Endothelial cell of umbilical vein (primary cell): ENCODE measurements around the gene UBA6. TPM values are rescaled to one million over a fixed set of nuclear protein-coding genes. Genes with fewer than 3 reads are reported as not detected.
"Not testable (repeated sequence)": the region's sequence is repeated elsewhere in the genome, so short reads cannot be mapped to it uniquely, and the experiment has no call there.

Source experiments
- BruUV-seq: library from RNA; stranded (reverse); fragments of 400-500 nt; replicated peaks from 2 replicates; lab custom pipeline; 2021; lab: Mats Ljungman, UMichigan
- CTCF ChIA-PET: fragments of 300-600, 350-600 bp; sonication (Branson Sonifier 250); formaldehyde crosslinking; loops from one replicate; lab custom pipeline; 2021; ENCODE audit warnings: antibody characterized with exemption, inconsistent platforms; lab: Charles Lee
- POLR2A ChIA-PET: fragments of 300-600, 350-600 bp; sonication (Branson Sonifier 250); formaldehyde crosslinking; loops from one replicate; lab custom pipeline; 2021; ENCODE audit warnings: antibody characterized with exemption, inconsistent platforms; lab: Charles Lee
- DNase-seq: peaks from one replicate; pipeline ENCODE4 v3.0.0-alpha.2; 2011; ENCODE audit warnings: low read depth, low spot score
- FAIRE-seq: peaks from 2 replicates; lab custom pipeline; 2011; peaks lifted over from hg19 to GRCh38; lab: Jason Lieb, UNC
- H2AFZ ChIP-seq: 2 replicates; pipeline ENCODE4 v1.6.0; 2012; ENCODE audit warnings: low read depth, low read length, control low read depth, inconsistent platforms
- H3K27ac ChIP-seq: 2 replicates; pipeline ENCODE4 v1.5.1; 2011; ENCODE audit warnings: low read depth, mild to moderate bottlenecking, control low read depth, low read length, moderate library complexity; ENCODE audit not compliant: insufficient read depth
- H3K27me3 ChIP-seq, 2 experiments: 2 replicates each; pipeline versions ENCODE4 v1.6.0 to v1.6.1; 2011; ENCODE audit warnings: low read length in 2 of 2, mixed read lengths in 1 of 2; ENCODE audit not compliant: control insufficient read depth in 2 of 2, insufficient read depth in 2 of 2
- H3K36me3 ChIP-seq, 2 experiments: 2 replicates in 1 of 2; 3 replicates in 1 of 2; pipeline ENCODE4 v1.5.1; 2011; ENCODE audit warnings: low read length in 2 of 2, mild to moderate bottlenecking in 1 of 2, moderate library complexity in 1 of 2; ENCODE audit not compliant: control insufficient read depth in 2 of 2, insufficient read depth in 2 of 2; ENCODE audit errors: extremely low read depth in 1 of 2
- H3K4me1 ChIP-seq: 3 replicates; pipeline ENCODE4 v1.5.1; 2011; ENCODE audit warnings: mild to moderate bottlenecking, low read length; ENCODE audit not compliant: control insufficient read depth, insufficient read depth; ENCODE audit errors: extremely low read depth
- H3K4me2 ChIP-seq: 2 replicates; pipeline ENCODE4 v1.6.1; 2011; ENCODE audit warnings: low read length, control low read depth, mixed read lengths; ENCODE audit not compliant: insufficient read depth
- H3K4me3 ChIP-seq, 3 experiments: fragments of 200-600 bp in 1 of 3; sonication (generic), shearing (Covaris generic) in 1 of 3; replicated peaks in 1 of 3; 2 replicates each; pipeline ENCODE4 v1.5.1; 2011 to 2016; ENCODE audit warnings: control low read depth in 3 of 3, low read length in 3 of 3, mild to moderate bottlenecking in 2 of 3, inconsistent platforms in 1 of 3, low read depth in 1 of 3, moderate library complexity in 1 of 3; ENCODE audit not compliant: insufficient read depth in 1 of 3
- H3K79me2 ChIP-seq: 2 replicates; pipeline ENCODE4 v1.6.0; 2012; ENCODE audit warnings: low read length, inconsistent platforms; ENCODE audit not compliant: control insufficient read depth, insufficient read depth
- H3K9ac ChIP-seq: replicated peaks from 2 replicates; pipeline ENCODE3; 2011; ENCODE audit warnings: low read length, control low read depth; ENCODE audit not compliant: insufficient read depth; ENCODE audit errors: extremely low read depth
- H3K9me1 ChIP-seq: replicated peaks from 3 replicates; pipeline ENCODE4 v1.6.0; 2011; ENCODE audit warnings: mild to moderate bottlenecking, low read length; ENCODE audit not compliant: control insufficient read depth, insufficient read depth; ENCODE audit errors: extremely low read depth
- H3K9me3 ChIP-seq: replicated peaks from 2 replicates; pipeline ENCODE4 v1.5.1; 2012; ENCODE audit warnings: low read length, inconsistent platforms; ENCODE audit not compliant: control insufficient read depth, insufficient read depth
- H4K20me1 ChIP-seq: replicated peaks from 2 replicates; pipeline ENCODE3; 2011; ENCODE audit warnings: mild to moderate bottlenecking, low read length; ENCODE audit not compliant: control insufficient read depth, insufficient read depth; ENCODE audit errors: extremely low read depth
- CTCF ChIP-seq, 2 donors: IDR thresholded peaks; 1 replicate in 1 of 2; 2 replicates in 1 of 2; pipeline ENCODE4 v1.5.1; 2011; ENCODE audit warnings: low read length in 2 of 2, mild to moderate bottlenecking in 2 of 2, moderate library complexity in 2 of 2, control low read depth in 1 of 2, inconsistent platforms in 1 of 2, low read depth in 1 of 2; ENCODE audit not compliant: insufficient read depth in 1 of 2; ENCODE audit errors: extremely low read depth in 1 of 2
- EZH2 ChIP-seq: IDR thresholded peaks from 2 replicates; pipeline ENCODE4 v1.6.1; 2012; ENCODE audit warnings: borderline replicate concordance, low read depth, mild to moderate bottlenecking, moderate library complexity, low read length, inconsistent platforms; ENCODE audit not compliant: severe bottlenecking
- FOS ChIP-seq: IDR thresholded peaks from 2 replicates; pipeline ENCODE4 v1.6.1; 2011; ENCODE audit warnings: mild to moderate bottlenecking, low read length, moderate library complexity, borderline replicate concordance; ENCODE audit not compliant: insufficient read depth
- GATA2 ChIP-seq: IDR thresholded peaks from 2 replicates; pipeline ENCODE4 v1.7.0; 2011; ENCODE audit warnings: low read depth, mild to moderate bottlenecking, moderate library complexity, mixed read lengths, low read length; ENCODE audit not compliant: insufficient read length, insufficient read depth
- JUN ChIP-seq: IDR thresholded peaks from 2 replicates; pipeline ENCODE4 v1.6.1; 2011; ENCODE audit warnings: borderline replicate concordance, low read depth; ENCODE audit not compliant: insufficient read length, insufficient read depth
- MAX ChIP-seq: IDR thresholded peaks from 2 replicates; pipeline ENCODE4 v1.6.1; 2011; ENCODE audit not compliant: insufficient read depth, insufficient read length
- MYC ChIP-seq: IDR thresholded peaks from one replicate; pipeline ENCODE4 v1.6.1; 2011; ENCODE audit warnings: mild to moderate bottlenecking, low read depth, low read length
- POLR2A ChIP-seq: IDR thresholded peaks from 2 replicates; pipeline ENCODE4 v1.6.1; 2012; ENCODE audit warnings: low read depth, mild to moderate bottlenecking, control low read depth, low read length
- POLR2AphosphoS5 ChIP-seq: IDR thresholded peaks from 2 replicates; pipeline ENCODE4 v1.6.1; 2012; ENCODE audit warnings: low read depth, mild to moderate bottlenecking, control low read depth, low read length, moderate library complexity; ENCODE audit not compliant: insufficient read depth
- dilution Hi-C: fragments of 300-500 bp; cut with MboI; formaldehyde crosslinking; loops from one replicate; pipeline ENCODE4 v1.15.0; 2019; ENCODE audit warnings: low sequenced_read_pairs; ENCODE audit not compliant: extremely low pct_ligation_motif_present
- intact Hi-C: fragments of 100-400 bp; cut with micrococcal nuclease; formaldehyde crosslinking; loops from one replicate; pipeline ENCODE4 v1.10.0; 2022
- polyA plus RNA-seq, 4 experiments: library from polyadenylated mRNA; depleted of rRNA in 3 of 4; stranded (reverse) in 3 of 4; unstranded in 1 of 4; fragments of >200 nt; gene quantifications; 2 replicates each; pipeline versions ENCODE4 v1.2.1 to v1.2.3, GENCODE V29; 2011 to 2012; ENCODE audit warnings: missing spikeins in 1 of 4
- total RNA-seq: library from RNA; stranded (reverse); gene quantifications from 2 replicates; pipeline ENCODE4 v1.2.3, GENCODE V29; 2021

Gene UBA6
- total and polyA plus RNA-seq, 2 donors (not counting 3 experiments of a cell fraction or from before 2014, with no cell fraction given), result 30.9 to 96.4 TPM

GRCh38 chr4:67712000-67712625, 11.2 kb upstream of the UBA6 start:
- Histone ChIP-seq H3K9ac (no peak overlapping the region), H3K27ac (no peak overlapping the region), H3K27me3 (no peaks in the 10 kb centered on the region), H3K4me1 (peaks cover 14% of the 10 kb centered on the region), H3K9me3 (no peaks in the 10 kb centered on the region), H3K4me2 (no peak overlapping the region), H2AFZ (no peak overlapping the region), H4K20me1 (no peaks in the 10 kb centered on the region), H3K79me2 (no peaks in the 10 kb centered on the region), H3K4me3 (no peak overlapping the region), H3K9me1 (no peaks in the 10 kb centered on the region), H3K36me3 (no peaks in the 10 kb centered on the region)
- TF ChIP-seq JUN (no peak), FOS (no peak), EZH2 (no peak), GATA2 (no peak), CTCF (IDR thresholded peaks at IDR 0.05; ENCODE audit: extremely low read depth in 1 of 2, insufficient read depth in 1 of 2, low read depth in 1 of 2, low read length in 2 of 2) (no peak), POLR2A (no peak), POLR2AphosphoS5 (no peak), MYC (no peak), MAX (no peak)
- FAIRE-seq (no peak), DNase-seq (no peak)
- POLR2A ChIA-PET, result no interaction called here
- CTCF ChIA-PET, result interaction anchor here (0.6 to 3.4 kb wide), 2 partner anchors 11 to 35 kb away, joined by 3 to 15 read pairs; partner anchors contain the start of gene UBA6
- intact Hi-C loops (no loop called here), dilution Hi-C loops (no loop called here)
- no TSS peak for BruUV-seq

GRCh38 chr4:67706682-67707081, 5.7 kb upstream of the UBA6 start:
- CTCF ChIA-PET, POLR2A ChIA-PET, H3K9ac ChIP-seq, intact Hi-C loops, H3K27me3 ChIP-seq, H3K4me2 ChIP-seq, H3K36me3 ChIP-seq, H4K20me1 ChIP-seq, BruUV-seq, H3K4me1 ChIP-seq, dilution Hi-C loops, H3K4me3 ChIP-seq, DNase-seq, H3K9me3 ChIP-seq, H2AFZ ChIP-seq, H3K9me1 ChIP-seq, H3K27ac ChIP-seq, FAIRE-seq: not testable (repeated sequence)
- H3K79me2 ChIP-seq, result peaks cover 14% of the 10 kb centered on the region
